Measurements from ENCODE around the gene SLC26A1. TPM values are rescaled to one million over a fixed set of nuclear protein-coding genes. Genes with fewer than 3 reads are reported as not detected.

The SLC26A1 gene
- total RNA-seq, 1 donor from 2014 or later = 2.6 TPM

DNA sequence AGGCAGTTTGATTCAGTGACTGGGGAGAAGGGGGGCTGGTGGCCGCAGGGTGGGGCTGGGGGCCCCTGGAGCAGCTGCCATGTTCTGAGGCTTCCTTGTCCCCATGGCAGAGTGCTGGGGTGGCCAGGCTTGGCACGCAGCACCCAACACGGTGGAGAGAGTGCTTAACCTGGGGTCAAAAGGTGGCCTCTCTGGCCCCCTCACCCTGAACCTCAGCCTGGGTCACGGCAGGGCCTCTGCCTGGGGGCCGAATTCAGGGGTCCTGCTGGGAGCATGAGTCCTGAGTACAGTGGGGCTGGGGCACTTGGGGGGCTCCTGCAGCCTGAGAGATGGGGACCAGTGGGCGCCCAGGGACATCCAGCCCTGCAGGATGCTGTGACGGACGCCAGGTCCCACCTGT is 38.1 kb upstream of the SLC26A1 start:
- Mint-ChIP-seq H3K9me3 (ENCODE audit: low read depth) (no peaks in the 10 kb centered on the region), H3K4me1 (ENCODE audit: low read depth) (peaks cover 2% of the 10 kb centered on the region), H3K27me3 (no peaks in the 10 kb centered on the region), H3K27ac (no peak overlapping the region), H3K36me3 (ENCODE audit: insufficient read depth) (no peaks in the 10 kb centered on the region), H3K4me3 (ENCODE audit: low read depth) (no peak overlapping the region)
- DNase-seq (ENCODE audit: low spot score, unreplicated experiment) = no peak
- TF ChIP-seq, protein P1, sequence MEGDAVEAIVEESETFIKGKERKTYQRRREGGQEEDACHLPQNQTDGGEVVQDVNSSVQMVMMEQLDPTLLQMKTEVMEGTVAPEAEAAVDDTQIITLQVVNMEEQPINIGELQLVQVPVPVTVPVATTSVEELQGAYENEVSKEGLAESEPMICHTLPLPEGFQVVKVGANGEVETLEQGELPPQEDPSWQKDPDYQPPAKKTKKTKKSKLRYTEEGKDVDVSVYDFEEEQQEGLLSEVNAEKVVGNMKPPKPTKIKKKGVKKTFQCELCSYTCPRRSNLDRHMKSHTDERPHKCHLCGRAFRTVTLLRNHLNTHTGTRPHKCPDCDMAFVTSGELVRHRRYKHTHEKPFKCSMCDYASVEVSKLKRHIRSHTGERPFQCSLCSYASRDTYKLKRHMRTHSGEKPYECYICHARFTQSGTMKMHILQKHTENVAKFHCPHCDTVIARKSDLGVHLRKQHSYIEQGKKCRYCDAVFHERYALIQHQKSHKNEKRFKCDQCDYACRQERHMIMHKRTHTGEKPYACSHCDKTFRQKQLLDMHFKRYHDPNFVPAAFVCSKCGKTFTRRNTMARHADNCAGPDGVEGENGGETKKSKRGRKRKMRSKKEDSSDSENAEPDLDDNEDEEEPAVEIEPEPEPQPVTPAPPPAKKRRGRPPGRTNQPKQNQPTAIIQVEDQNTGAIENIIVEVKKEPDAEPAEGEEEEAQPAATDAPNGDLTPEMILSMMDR (IDR thresholded peaks at IDR 0.05; ENCODE audit: unreplicated experiment) = no peak

DNA sequence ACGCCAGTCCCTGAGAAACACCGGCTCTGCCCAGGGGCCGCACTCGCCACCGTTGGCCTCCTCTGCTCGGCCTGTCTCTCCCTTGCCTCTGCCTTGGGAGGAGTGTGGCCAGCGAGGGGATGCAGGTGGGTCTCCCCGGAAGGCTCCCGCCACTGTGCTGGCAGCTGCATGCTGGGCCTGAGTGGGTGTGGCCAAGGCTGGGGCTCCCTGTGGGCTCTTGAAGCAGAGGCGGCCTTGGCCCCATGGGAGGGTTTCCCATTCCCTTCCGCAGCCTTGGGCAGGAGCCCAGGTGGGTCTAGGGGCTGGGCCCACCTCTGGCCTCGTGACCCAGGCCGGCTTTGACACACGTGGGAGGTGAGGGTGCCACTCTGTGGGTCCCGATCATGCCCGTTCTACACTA is 37.4 kb upstream of the SLC26A1 start:
- H3K4me3 Mint-ChIP-seq (ENCODE audit: low read depth) = no peak overlapping the region
- TF ChIP-seq, protein P1 (IDR thresholded peaks at IDR 0.05; ENCODE audit: unreplicated experiment) = no peak
- H3K4me1 Mint-ChIP-seq (ENCODE audit: low read depth) = peaks cover 2% of the 10 kb centered on the region
- peaks cover 2% of the 10 kb centered on the region for H3K36me3 Mint-ChIP-seq (ENCODE audit: insufficient read depth)
- DNase-seq (ENCODE audit: low spot score, unreplicated experiment) = no peak
- H3K27ac Mint-ChIP-seq = peak overlapping the region; percentile 56
- no peaks in the 10 kb centered on the region for H3K9me3 Mint-ChIP-seq (ENCODE audit: low read depth)
- H3K27me3 Mint-ChIP-seq = no peaks in the 10 kb centered on the region

DNA sequence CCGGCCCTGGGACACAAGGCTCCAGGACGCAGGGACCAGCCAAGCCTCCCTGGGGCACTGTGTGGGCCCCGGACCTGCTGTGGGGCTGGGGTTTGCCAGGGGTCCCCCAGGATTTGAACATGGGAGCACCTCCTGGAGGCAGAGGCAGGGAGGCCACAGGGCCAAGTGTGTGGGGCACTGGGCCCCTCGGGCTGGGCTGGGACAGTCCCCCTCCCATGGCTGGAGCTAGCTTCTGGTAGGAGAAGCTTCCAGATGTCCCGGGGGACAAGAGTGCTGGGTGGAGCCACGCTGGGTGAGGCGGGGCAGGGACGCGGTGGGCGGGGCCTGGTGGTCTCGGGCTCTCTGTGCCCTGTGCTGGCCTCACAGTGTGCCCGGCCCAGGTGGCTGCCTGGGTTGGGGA is 36.8 kb upstream of the SLC26A1 start:
- Mint-ChIP-seq H3K9me3 (ENCODE audit: low read depth) (no peaks in the 10 kb centered on the region), H3K36me3 (ENCODE audit: insufficient read depth) (peaks cover 6% of the 10 kb centered on the region), H3K27me3 (no peaks in the 10 kb centered on the region), H3K27ac (no peak overlapping the region), H3K4me1 (ENCODE audit: low read depth) (peaks cover 2% of the 10 kb centered on the region), H3K4me3 (ENCODE audit: low read depth) (no peak overlapping the region)
- no peak for DNase-seq (ENCODE audit: low spot score, unreplicated experiment)
- TF ChIP-seq, protein P1 (IDR thresholded peaks at IDR 0.05; ENCODE audit: unreplicated experiment) = no peak

DNA sequence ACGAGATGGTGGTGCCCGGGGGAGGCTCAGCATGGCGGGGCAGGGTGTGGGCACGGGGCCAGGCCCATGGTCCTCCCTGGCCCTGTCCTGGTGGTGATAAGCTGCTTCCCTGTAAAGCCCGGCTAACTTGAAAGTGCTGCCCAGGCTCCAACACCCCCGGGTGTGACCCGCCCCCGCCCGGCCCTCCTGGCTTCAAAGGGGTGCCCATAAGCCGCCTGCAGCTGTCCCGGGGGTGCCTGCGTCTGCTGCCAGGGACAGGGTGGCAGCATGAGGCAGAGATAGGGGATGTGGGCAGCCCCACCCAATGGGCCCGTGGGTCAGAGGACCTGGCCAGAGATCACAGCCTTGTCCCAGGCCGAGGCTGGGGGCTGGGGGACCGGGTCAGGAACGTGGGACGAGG is 36.3 kb upstream of the SLC26A1 start:
- Mint-ChIP-seq H3K9me3 (ENCODE audit: low read depth) (no peaks in the 10 kb centered on the region), H3K27ac (no peak overlapping the region), H3K27me3 (no peaks in the 10 kb centered on the region), H3K4me1 (ENCODE audit: low read depth) (peaks cover 2% of the 10 kb centered on the region), H3K36me3 (ENCODE audit: insufficient read depth) (peaks cover 7% of the 10 kb centered on the region), H3K4me3 (ENCODE audit: low read depth) (no peak overlapping the region)
- no peak for DNase-seq (ENCODE audit: low spot score, unreplicated experiment)
- TF ChIP-seq, protein P1 (IDR thresholded peaks at IDR 0.05; ENCODE audit: unreplicated experiment) = no peak

DNA sequence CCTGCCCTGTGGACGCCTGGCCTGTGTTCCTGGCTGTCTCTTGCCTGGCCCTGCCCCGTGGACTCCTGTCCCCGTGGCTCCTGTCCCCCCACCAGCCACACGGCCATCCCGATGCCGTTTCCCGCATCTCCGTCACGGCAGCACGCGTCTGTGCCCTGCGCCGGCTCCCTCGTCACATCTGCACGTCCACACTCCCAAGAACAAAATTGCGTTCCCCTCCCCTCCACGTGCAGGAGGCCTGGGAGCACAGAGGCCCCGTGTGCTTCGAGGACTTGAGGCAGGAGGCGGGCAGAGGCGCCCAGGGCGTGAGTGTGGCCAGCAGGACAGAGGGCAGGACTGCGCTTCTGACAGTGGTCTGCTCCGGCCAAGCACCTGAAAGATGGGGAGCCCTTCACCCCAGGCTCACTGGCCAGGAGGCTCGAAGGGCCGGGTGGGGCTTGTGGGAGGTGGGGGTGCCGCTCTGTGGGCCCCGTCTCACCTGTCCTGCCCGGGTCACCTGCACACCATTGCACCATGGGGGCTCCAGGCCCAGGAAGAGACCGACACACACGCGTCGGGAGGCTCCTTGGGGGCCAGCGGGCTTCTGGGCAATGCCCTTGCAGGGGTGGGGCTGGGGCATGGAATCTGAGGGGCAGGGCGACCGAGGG is 35.5 kb upstream of the SLC26A1 start:
- TF ChIP-seq, protein P1 (IDR thresholded peaks at IDR 0.05; ENCODE audit: unreplicated experiment) = no peak
- peaks cover 2% of the 10 kb centered on the region for H3K4me1 Mint-ChIP-seq (ENCODE audit: low read depth)
- H3K27ac Mint-ChIP-seq = peak overlapping the region; percentile 33
- no peak for DNase-seq (ENCODE audit: low spot score, unreplicated experiment)
- peaks cover 8% of the 10 kb centered on the region for H3K36me3 Mint-ChIP-seq (ENCODE audit: insufficient read depth)
- no peaks in the 10 kb centered on the region for H3K27me3 Mint-ChIP-seq
- no peaks in the 10 kb centered on the region for H3K9me3 Mint-ChIP-seq (ENCODE audit: low read depth)
- H3K4me3 Mint-ChIP-seq (ENCODE audit: low read depth) = no peak overlapping the region

Data from progenitor cell of endocrine pancreas (in vitro differentiated cells).